GM23338 (cell line): ENCODE measurements around the gene SART3. TPM values are rescaled to one million over a fixed set of nuclear protein-coding genes. Genes with fewer than 3 reads are reported as not detected.

Experiments
- ATAC-seq: fragments of 200-7000 bp; cut with Tn5 transposase; 3 replicates; pipeline ENCODE4 v1.9.1; 2020
- DNase-seq: peaks from one replicate; pipeline ENCODE4 v3.0.0-alpha.2; 2015; ENCODE audit warnings: low spot score
- H2AFZ ChIP-seq: fragments of 200-600 bp; sonication (generic); 2 replicates; pipeline ENCODE4 v1.8.0; 2016; ENCODE audit warnings: antibody characterized with exemption, mild to moderate bottlenecking, moderate library complexity
- H3F3A ChIP-seq: fragments of 200-600 bp; sonication (generic); replicated peaks from 2 replicates; pipeline ENCODE4 v1.8.0; 2017; ENCODE audit warnings: antibody characterized with exemption, mixed run types, low read depth
- H3K27ac ChIP-seq: fragments of 200-600 bp; sonication (generic); 2 replicates; pipeline ENCODE4 v1.6.1; 2016; ENCODE audit warnings: low read depth
- H3K27me3 ChIP-seq: fragments of 200-600 bp; sonication (generic); 2 replicates; pipeline ENCODE4 v1.8.0; 2016; ENCODE audit warnings: mild to moderate bottlenecking, mixed run types, moderate library complexity; ENCODE audit not compliant: insufficient read depth
- H3K36me3 ChIP-seq: fragments of 200-600 bp; sonication (generic); 2 replicates; pipeline ENCODE4 v1.8.0; 2016; ENCODE audit warnings: mild to moderate bottlenecking; ENCODE audit not compliant: insufficient read depth
- H3K4me1 ChIP-seq: fragments of 200-600 bp; sonication (generic); 2 replicates; pipeline ENCODE4 v1.8.0; 2016; ENCODE audit warnings: mild to moderate bottlenecking, moderate library complexity; ENCODE audit not compliant: insufficient read depth
- H3K4me2 ChIP-seq: fragments of 200-600 bp; sonication (generic); 2 replicates; pipeline ENCODE4 v1.7.1; 2017; ENCODE audit warnings: mixed run types
- H3K4me3 ChIP-seq: fragments of 200-600 bp; sonication (generic); 2 replicates; pipeline ENCODE4 v1.6.1; 2016; ENCODE audit warnings: mixed run types
- H3K79me2 ChIP-seq: fragments of 200-600 bp; sonication (generic); replicated peaks from 2 replicates; pipeline ENCODE4 v1.8.0; 2017; ENCODE audit warnings: mild to moderate bottlenecking; ENCODE audit not compliant: insufficient read depth
- H3K9me2 ChIP-seq: fragments of 200-600 bp; sonication (generic); 2 replicates; pipeline ENCODE4 v1.8.0; 2017; ENCODE audit not compliant: insufficient read depth
- H4K20me1 ChIP-seq: fragments of 200-600 bp; sonication (generic); replicated peaks from 2 replicates; pipeline ENCODE4 v1.8.0; 2017; ENCODE audit warnings: mild to moderate bottlenecking; ENCODE audit not compliant: insufficient read depth
- H3K27ac Mint-ChIP-seq: 2 replicates; pipeline ENCODE4 v1.8.0; 2020; ENCODE audit warnings: inconsistent platforms, mild to moderate bottlenecking, moderate library complexity, mixed read lengths
- H3K27me3 Mint-ChIP-seq: 3 replicates; pipeline ENCODE4 v1.8.0; 2022; ENCODE audit warnings: low read depth, mild to moderate bottlenecking, moderate library complexity, mixed read lengths, inconsistent platforms; ENCODE audit not compliant: insufficient read depth, poor library complexity
- H3K36me3 Mint-ChIP-seq: 3 replicates; pipeline ENCODE4 v1.8.0; 2021; ENCODE audit warnings: low read depth, mild to moderate bottlenecking, inconsistent platforms, moderate library complexity, mixed read lengths
- H3K4me1 Mint-ChIP-seq: 3 replicates; pipeline ENCODE4 v1.8.0; 2020; ENCODE audit warnings: mild to moderate bottlenecking, inconsistent platforms, mixed read lengths
- H3K4me3 Mint-ChIP-seq: 3 replicates; pipeline ENCODE4 v1.8.0; 2021; ENCODE audit warnings: moderate library complexity, mild to moderate bottlenecking, inconsistent platforms, mixed read lengths
- H3K9me3 Mint-ChIP-seq: 3 replicates; pipeline ENCODE4 v1.8.0; 2020; ENCODE audit warnings: moderate library complexity, mild to moderate bottlenecking, inconsistent platforms, mixed read lengths
- CREB1 ChIP-seq: fragments of 250-450 bp; sonication (Bioruptor Pico); IDR thresholded peaks from 2 replicates; pipeline ENCODE4 v1.5.0; 2020; ENCODE audit warnings: low read depth, mild to moderate bottlenecking, moderate library complexity
- EZH2 ChIP-seq: fragments of 200-600 bp; sonication (generic); IDR thresholded peaks from one replicate; pipeline ENCODE4 v1.8.0; 2017; ENCODE audit warnings: antibody characterized with exemption, mild to moderate bottlenecking, low read depth; ENCODE audit not compliant: unreplicated experiment
- JUNB ChIP-seq: IDR thresholded peaks from one replicate; pipeline ENCODE4 v1.6.1; 2016; ENCODE audit warnings: antibody characterized with exemption; ENCODE audit not compliant: unreplicated experiment
- NANOG ChIP-seq: IDR thresholded peaks from 2 replicates; pipeline ENCODE4 v1.6.1; 2016; ENCODE audit warnings: antibody characterized with exemption, borderline replicate concordance
- POLR2AphosphoS5 ChIP-seq: IDR thresholded peaks from 2 replicates; pipeline ENCODE4 v1.6.1; 2016; ENCODE audit warnings: antibody characterized with exemption, low read depth
- polyA plus RNA-seq: library from polyadenylated mRNA; unstranded; fragments of >200 nt; fragmentation: Nextera tagmentation; extraction: Ambion mirVana; gene quantifications from 2 replicates; pipeline ENCODE4 v1.2.1, GENCODE V29; 2016
- total RNA-seq: library from RNA; depleted of rRNA; stranded (reverse); fragments of >200 nt; shearing (Covaris generic); gene quantifications from 2 replicates; pipeline ENCODE4 v1.2.3, GENCODE V29; 2014
- TF ChIP-seq, protein P1 (sequence below): IDR thresholded peaks from 2 replicates; pipeline ENCODE4 v1.6.1; 2016; ENCODE audit warnings: antibody characterized with exemption
- TF ChIP-seq, protein P2 (sequence below): fragments of 250-450 bp; sonication (Bioruptor Pico); IDR thresholded peaks from 2 replicates; pipeline ENCODE4 v1.5.0; 2020; ENCODE audit warnings: mild to moderate bottlenecking, moderate library complexity
- TF ChIP-seq, protein P3 (sequence below), 2 experiments: fragments of 200-600 bp in 1 of 2; sonication (generic) in 1 of 2; conservative IDR thresholded peaks; 2 replicates each; pipeline versions ENCODE4 v1.5.1 to v1.6.1; 2016 to 2017; ENCODE audit warnings: antibody characterized with exemption in 2 of 2, low read depth in 2 of 2, mild to moderate bottlenecking in 2 of 2, moderate library complexity in 1 of 2

Gene SART3
- total and polyA plus RNA-seq, 2 experiments from 2014 or later = 49.8 to 112 TPM

- no peak for TF ChIP-seq JUNB
- TF ChIP-seq, protein P1, sequence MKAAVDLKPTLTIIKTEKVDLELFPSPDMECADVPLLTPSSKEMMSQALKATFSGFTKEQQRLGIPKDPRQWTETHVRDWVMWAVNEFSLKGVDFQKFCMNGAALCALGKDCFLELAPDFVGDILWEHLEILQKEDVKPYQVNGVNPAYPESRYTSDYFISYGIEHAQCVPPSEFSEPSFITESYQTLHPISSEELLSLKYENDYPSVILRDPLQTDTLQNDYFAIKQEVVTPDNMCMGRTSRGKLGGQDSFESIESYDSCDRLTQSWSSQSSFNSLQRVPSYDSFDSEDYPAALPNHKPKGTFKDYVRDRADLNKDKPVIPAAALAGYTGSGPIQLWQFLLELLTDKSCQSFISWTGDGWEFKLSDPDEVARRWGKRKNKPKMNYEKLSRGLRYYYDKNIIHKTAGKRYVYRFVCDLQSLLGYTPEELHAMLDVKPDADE = no peak
Measured at GRCh38 chr12:108597559-108598471, 36.8 kb upstream of the SART3 start, which contains the start of gene TMEM119 (continued).

- H3K9me2 ChIP-seq = no peaks in the 10 kb centered on the region
- H3K4me3 ChIP-seq = no peak overlapping the region
- H2AFZ ChIP-seq = no peak overlapping the region
- no peaks in the 10 kb centered on the region for H3F3A ChIP-seq
- no peaks in the 10 kb centered on the region for H3K79me2 ChIP-seq
- no peak overlapping the region for H3K27ac Mint-ChIP-seq
- no peaks in the 10 kb centered on the region; the same call in 1 of the 2 replicates for H3K4me1 ChIP-seq
- TF ChIP-seq, protein P2, sequence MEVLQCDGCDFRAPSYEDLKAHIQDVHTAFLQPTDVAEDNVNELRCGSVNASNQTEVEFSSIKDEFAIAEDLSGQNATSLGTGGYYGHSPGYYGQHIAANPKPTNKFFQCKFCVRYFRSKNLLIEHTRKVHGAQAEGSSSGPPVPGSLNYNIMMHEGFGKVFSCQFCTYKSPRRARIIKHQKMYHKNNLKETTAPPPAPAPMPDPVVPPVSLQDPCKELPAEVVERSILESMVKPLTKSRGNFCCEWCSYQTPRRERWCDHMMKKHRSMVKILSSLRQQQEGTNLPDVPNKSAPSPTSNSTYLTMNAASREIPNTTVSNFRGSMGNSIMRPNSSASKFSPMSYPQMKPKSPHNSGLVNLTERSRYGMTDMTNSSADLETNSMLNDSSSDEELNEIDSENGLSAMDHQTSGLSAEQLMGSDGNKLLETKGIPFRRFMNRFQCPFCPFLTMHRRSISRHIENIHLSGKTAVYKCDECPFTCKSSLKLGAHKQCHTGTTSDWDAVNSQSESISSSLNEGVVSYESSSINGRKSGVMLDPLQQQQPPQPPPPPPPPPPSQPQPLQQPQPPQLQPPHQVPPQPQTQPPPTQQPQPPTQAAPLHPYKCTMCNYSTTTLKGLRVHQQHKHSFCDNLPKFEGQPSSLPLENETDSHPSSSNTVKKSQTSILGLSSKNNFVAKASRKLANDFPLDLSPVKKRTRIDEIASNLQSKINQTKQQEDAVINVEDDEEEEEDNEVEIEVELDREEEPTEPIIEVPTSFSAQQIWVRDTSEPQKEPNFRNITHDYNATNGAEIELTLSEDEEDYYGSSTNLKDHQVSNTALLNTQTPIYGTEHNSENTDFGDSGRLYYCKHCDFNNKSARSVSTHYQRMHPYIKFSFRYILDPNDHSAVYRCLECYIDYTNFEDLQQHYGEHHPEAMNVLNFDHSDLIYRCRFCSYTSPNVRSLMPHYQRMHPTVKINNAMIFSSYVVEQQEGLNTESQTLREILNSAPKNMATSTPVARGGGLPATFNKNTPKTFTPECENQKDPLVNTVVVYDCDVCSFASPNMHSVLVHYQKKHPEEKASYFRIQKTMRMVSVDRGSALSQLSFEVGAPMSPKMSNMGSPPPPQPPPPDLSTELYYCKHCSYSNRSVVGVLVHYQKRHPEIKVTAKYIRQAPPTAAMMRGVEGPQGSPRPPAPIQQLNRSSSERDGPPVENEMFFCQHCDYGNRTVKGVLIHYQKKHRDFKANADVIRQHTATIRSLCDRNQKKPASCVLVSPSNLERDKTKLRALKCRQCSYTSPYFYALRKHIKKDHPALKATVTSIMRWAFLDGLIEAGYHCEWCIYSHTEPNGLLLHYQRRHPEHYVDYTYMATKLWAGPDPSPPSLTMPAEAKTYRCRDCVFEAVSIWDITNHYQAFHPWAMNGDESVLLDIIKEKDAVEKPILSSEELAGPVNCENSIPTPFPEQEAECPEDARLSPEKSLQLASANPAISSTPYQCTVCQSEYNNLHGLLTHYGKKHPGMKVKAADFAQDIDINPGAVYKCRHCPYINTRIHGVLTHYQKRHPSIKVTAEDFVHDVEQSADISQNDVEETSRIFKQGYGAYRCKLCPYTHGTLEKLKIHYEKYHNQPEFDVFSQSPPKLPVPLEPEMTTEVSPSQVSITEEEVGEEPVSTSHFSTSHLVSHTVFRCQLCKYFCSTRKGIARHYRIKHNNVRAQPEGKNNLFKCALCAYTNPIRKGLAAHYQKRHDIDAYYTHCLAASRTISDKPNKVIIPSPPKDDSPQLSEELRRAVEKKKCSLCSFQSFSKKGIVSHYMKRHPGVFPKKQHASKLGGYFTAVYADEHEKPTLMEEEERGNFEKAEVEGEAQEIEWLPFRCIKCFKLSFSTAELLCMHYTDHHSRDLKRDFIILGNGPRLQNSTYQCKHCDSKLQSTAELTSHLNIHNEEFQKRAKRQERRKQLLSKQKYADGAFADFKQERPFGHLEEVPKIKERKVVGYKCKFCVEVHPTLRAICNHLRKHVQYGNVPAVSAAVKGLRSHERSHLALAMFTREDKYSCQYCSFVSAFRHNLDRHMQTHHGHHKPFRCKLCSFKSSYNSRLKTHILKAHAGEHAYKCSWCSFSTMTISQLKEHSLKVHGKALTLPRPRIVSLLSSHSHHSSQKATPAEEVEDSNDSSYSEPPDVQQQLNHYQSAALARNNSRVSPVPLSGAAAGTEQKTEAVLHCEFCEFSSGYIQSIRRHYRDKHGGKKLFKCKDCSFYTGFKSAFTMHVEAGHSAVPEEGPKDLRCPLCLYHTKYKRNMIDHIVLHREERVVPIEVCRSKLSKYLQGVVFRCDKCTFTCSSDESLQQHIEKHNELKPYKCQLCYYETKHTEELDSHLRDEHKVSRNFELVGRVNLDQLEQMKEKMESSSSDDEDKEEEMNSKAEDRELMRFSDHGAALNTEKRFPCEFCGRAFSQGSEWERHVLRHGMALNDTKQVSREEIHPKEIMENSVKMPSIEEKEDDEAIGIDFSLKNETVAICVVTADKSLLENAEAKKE (CRISPR knock-in tag) = no peak
- no peak for TF ChIP-seq CREB1
- TF ChIP-seq, protein P1 = no peak
- no peak for TF ChIP-seq EZH2
- no peak for TF ChIP-seq POLR2AphosphoS5
- no peak for TF ChIP-seq NANOG
- TF ChIP-seq, protein P3, sequence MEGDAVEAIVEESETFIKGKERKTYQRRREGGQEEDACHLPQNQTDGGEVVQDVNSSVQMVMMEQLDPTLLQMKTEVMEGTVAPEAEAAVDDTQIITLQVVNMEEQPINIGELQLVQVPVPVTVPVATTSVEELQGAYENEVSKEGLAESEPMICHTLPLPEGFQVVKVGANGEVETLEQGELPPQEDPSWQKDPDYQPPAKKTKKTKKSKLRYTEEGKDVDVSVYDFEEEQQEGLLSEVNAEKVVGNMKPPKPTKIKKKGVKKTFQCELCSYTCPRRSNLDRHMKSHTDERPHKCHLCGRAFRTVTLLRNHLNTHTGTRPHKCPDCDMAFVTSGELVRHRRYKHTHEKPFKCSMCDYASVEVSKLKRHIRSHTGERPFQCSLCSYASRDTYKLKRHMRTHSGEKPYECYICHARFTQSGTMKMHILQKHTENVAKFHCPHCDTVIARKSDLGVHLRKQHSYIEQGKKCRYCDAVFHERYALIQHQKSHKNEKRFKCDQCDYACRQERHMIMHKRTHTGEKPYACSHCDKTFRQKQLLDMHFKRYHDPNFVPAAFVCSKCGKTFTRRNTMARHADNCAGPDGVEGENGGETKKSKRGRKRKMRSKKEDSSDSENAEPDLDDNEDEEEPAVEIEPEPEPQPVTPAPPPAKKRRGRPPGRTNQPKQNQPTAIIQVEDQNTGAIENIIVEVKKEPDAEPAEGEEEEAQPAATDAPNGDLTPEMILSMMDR (conservative IDR thresholded peaks at IDR 0.05; ENCODE audit: low read depth in 2 of 2) = no peak
- no peaks in the 10 kb centered on the region for H3K36me3 ChIP-seq
- DNase-seq (no peak), ATAC-seq (no peak)
- no peaks in the 10 kb centered on the region for H3K27me3 ChIP-seq
- no peaks in the 10 kb centered on the region for H4K20me1 ChIP-seq
- no peaks in the 10 kb centered on the region for H3K36me3 Mint-ChIP-seq
- H3K27me3 Mint-ChIP-seq = peaks cover 2% of the 10 kb centered on the region
- H3K4me1 Mint-ChIP-seq = peaks cover 10% of the 10 kb centered on the region
- H3K4me3 Mint-ChIP-seq = no peak overlapping the region
- no peak overlapping the region for H3K4me2 ChIP-seq
- H3K27ac ChIP-seq = no peak overlapping the region
- no peaks in the 10 kb centered on the region for H3K9me3 Mint-ChIP-seq
Measured at GRCh38 chr12:108596854-108597558, 36.0 kb upstream of the SART3 start.
